WTC11 (cell line): ENCODE data around the gene BACH2. TPM values are rescaled to one million over a fixed set of nuclear protein-coding genes. Genes with fewer than 3 reads are reported as not detected.

Experiments
- ATAC-seq: fragments of 200-7000 bp; cut with Tn5 transposase; 2 replicates; pipeline ENCODE4 v1.10.0; 2021; ENCODE audit warnings: mild to moderate bottlenecking, moderate library complexity
- CTCF ChIA-PET: fragments of 300-600 bp; sonication (Branson Sonifier 250); formaldehyde crosslinking; loops from one replicate; lab custom pipeline; 2021; ENCODE audit warnings: antibody characterized with exemption; lab: Charles Lee
- POLR2A ChIA-PET: fragments of 350-600 bp; sonication (Branson Sonifier 250); formaldehyde crosslinking; loops from one replicate; lab custom pipeline; 2021; ENCODE audit warnings: antibody characterized with exemption; lab: Charles Lee
- DNase-seq: peaks from one replicate; pipeline ENCODE4 v3.0.0; 2021; ENCODE audit warnings: low spot score
- H3K27ac Mint-ChIP-seq: 2 replicates; pipeline ENCODE4 v1.8.0; 2021; ENCODE audit warnings: mixed read lengths
- H3K27me3 Mint-ChIP-seq: 2 replicates; pipeline ENCODE4 v1.8.0; 2021; ENCODE audit warnings: low read depth, mild to moderate bottlenecking, moderate library complexity, mixed read lengths
- H3K36me3 Mint-ChIP-seq: 2 replicates; pipeline ENCODE4 v1.8.0; 2021; ENCODE audit warnings: mixed read lengths
- H3K4me1 Mint-ChIP-seq: 2 replicates; pipeline ENCODE4 v1.8.0; 2022; ENCODE audit warnings: mixed read lengths
- H3K4me3 Mint-ChIP-seq: 2 replicates; pipeline ENCODE4 v1.8.0; 2021; ENCODE audit warnings: mild to moderate bottlenecking, moderate library complexity, mixed read lengths
- H3K9me3 Mint-ChIP-seq: 2 replicates; pipeline ENCODE4 v1.8.0; 2021; ENCODE audit warnings: mixed read lengths
- AFF4 ChIP-seq: sonication (generic); formaldehyde crosslinking; IDR thresholded peaks from 2 replicates; pipeline ENCODE4 v1.8.1; 2023; ENCODE audit warnings: mild to moderate bottlenecking, missing genetic modification reagents, borderline replicate concordance
- ATF1 ChIP-seq: sonication (generic); formaldehyde crosslinking; IDR thresholded peaks from 2 replicates; pipeline ENCODE4 v1.8.1; 2023; ENCODE audit warnings: mild to moderate bottlenecking, moderate library complexity, missing genetic modification reagents
- CBFB ChIP-seq: sonication (generic); formaldehyde crosslinking; IDR thresholded peaks from 2 replicates; pipeline ENCODE4 v1.8.1; 2022; ENCODE audit warnings: mild to moderate bottlenecking, low read depth, missing genetic modification reagents
- CDX4 ChIP-seq: fragments of 250-450 bp; sonication (Bioruptor Pico); IDR thresholded peaks from 2 replicates; pipeline ENCODE4 v1.9.0; 2021; ENCODE audit warnings: moderate library complexity, mild to moderate bottlenecking, inconsistent platforms, borderline replicate concordance
- ELF4 ChIP-seq: sonication (generic); formaldehyde crosslinking; IDR thresholded peaks from 2 replicates; pipeline ENCODE4 v1.8.1; 2022; ENCODE audit warnings: low read depth, mild to moderate bottlenecking, moderate library complexity, missing genetic modification reagents
- FOXJ3 ChIP-seq: sonication (generic); formaldehyde crosslinking; IDR thresholded peaks from 2 replicates; pipeline ENCODE4 v1.9.0; 2021; ENCODE audit warnings: missing genetic modification reagents, mild to moderate bottlenecking, borderline replicate concordance
- FOXP4 ChIP-seq: sonication (generic); formaldehyde crosslinking; IDR thresholded peaks from 2 replicates; pipeline ENCODE4 v1.8.0; 2022; ENCODE audit warnings: mild to moderate bottlenecking, missing genetic modification reagents
- HMGA2 ChIP-seq: fragments of 250-450 bp; sonication (Bioruptor Pico); IDR thresholded peaks from 2 replicates; pipeline ENCODE4 v1.4.0; 2021; ENCODE audit warnings: mild to moderate bottlenecking, moderate library complexity
- JUN ChIP-seq: sonication (generic); formaldehyde crosslinking; IDR thresholded peaks from 2 replicates; pipeline ENCODE4 v1.8.0; 2023; ENCODE audit warnings: mild to moderate bottlenecking, missing genetic modification reagents
- MAX ChIP-seq: sonication (generic); formaldehyde crosslinking; IDR thresholded peaks from 2 replicates; pipeline ENCODE4 v1.8.0; 2022; ENCODE audit warnings: mild to moderate bottlenecking, missing genetic modification reagents
- NR1H2 ChIP-seq: sonication (generic); formaldehyde crosslinking; IDR thresholded peaks from 2 replicates; pipeline ENCODE4 v1.9.0; 2021; ENCODE audit warnings: mild to moderate bottlenecking, moderate library complexity, missing genetic modification reagents
- NR2C2 ChIP-seq: sonication (generic); formaldehyde crosslinking; IDR thresholded peaks from 2 replicates; pipeline ENCODE4 v1.8.0; 2022; ENCODE audit warnings: mild to moderate bottlenecking, missing genetic modification reagents
- SMAD3 ChIP-seq: sonication (generic); formaldehyde crosslinking; IDR thresholded peaks from 2 replicates; pipeline ENCODE4 v1.8.0; 2022; ENCODE audit warnings: missing genetic modification reagents, mild to moderate bottlenecking, borderline replicate concordance
- ZNF263 ChIP-seq: sonication (generic); formaldehyde crosslinking; IDR thresholded peaks from 2 replicates; pipeline ENCODE4 v1.8.1; 2022; ENCODE audit warnings: low read depth, mild to moderate bottlenecking, moderate library complexity, missing genetic modification reagents
- ZNF317 ChIP-seq: sonication (generic); formaldehyde crosslinking; IDR thresholded peaks from 2 replicates; pipeline ENCODE4 v1.8.1; 2023; ENCODE audit warnings: low read depth, mild to moderate bottlenecking, moderate library complexity, missing genetic modification reagents, borderline replicate concordance
- ZNF671 ChIP-seq: fragments of 250-450 bp; sonication (Bioruptor Pico); IDR thresholded peaks from 2 replicates; pipeline ENCODE4 v1.8.0; 2021; ENCODE audit warnings: mild to moderate bottlenecking
- total RNA-seq: library from RNA; stranded (reverse); gene quantifications from 3 replicates; pipeline ENCODE4 v1.2.3, GENCODE V29; 2021
- TF ChIP-seq, protein P1 (sequence below): fragments of 250-450 bp; sonication (Bioruptor Pico); conservative IDR thresholded peaks from 2 replicates; pipeline ENCODE4 v1.9.0; 2021; ENCODE audit warnings: mild to moderate bottlenecking

The BACH2 gene
- total RNA-seq, 1 experiment from 2014 or later, result 5.9 TPM

- no peak for TF ChIP-seq AFF4
- no peak for TF ChIP-seq CDX4
- TF ChIP-seq HMGA2 (CRISPR knock-in tag), result no peak
- TF ChIP-seq SMAD3 (CRISPR knock-in tag), result no peak
- no peak for TF ChIP-seq JUN (CRISPR knock-in tag)
- TF ChIP-seq ELF4 (CRISPR knock-in tag), result no peak
- TF ChIP-seq ZNF263, result no peak
- no peak for TF ChIP-seq FOXJ3 (CRISPR knock-in tag)
- no peak for TF ChIP-seq MAX (CRISPR knock-in tag)
- no peak for TF ChIP-seq ZNF671 (CRISPR knock-in tag)
- TF ChIP-seq ATF1 (CRISPR knock-in tag), result no peak
- no peak for TF ChIP-seq CBFB (CRISPR knock-in tag)
- TF ChIP-seq, all 79 proteins: peak for 0
These were observed 336.8 kb downstream of the BACH2 start (continued) for GRCh38 chr6:89959883-89960282.

DNA sequence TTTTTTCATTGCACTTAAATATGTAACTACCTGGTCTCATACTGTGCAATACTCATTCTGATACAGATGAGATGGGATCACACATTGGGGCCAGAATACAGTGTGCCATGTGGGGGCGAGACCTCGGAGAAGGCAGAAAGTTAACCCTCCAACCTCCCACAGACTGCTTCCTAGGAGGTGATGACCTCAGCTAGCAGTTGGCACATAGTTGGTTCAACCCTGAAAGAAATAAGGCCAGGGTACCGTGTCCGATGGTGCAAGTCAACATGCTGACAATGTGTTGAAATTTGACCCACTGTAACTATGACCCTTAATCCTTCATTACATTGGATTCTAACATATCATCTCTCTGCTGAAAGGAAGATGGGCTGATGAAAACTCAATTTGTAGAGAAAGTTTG lies 340.5 kb downstream of the BACH2 start:
- POLR2A ChIA-PET, result no interaction called here
- H3K27me3 Mint-ChIP-seq, result no peaks in the 10 kb centered on the region
- CTCF ChIA-PET, result interaction anchor here (2.4 kb wide), 1 partner anchor 16 kb away, joined by 12 read pairs; no protein-coding TSS in a partner anchor
- H3K27ac Mint-ChIP-seq, result no peak overlapping the region
- no peak for TF ChIP-seq ZNF671 (CRISPR knock-in tag)
- TF ChIP-seq NR1H2 (CRISPR knock-in tag), result no peak
- no peak for TF ChIP-seq FOXP4 (CRISPR knock-in tag)
- TF ChIP-seq, protein P1, sequence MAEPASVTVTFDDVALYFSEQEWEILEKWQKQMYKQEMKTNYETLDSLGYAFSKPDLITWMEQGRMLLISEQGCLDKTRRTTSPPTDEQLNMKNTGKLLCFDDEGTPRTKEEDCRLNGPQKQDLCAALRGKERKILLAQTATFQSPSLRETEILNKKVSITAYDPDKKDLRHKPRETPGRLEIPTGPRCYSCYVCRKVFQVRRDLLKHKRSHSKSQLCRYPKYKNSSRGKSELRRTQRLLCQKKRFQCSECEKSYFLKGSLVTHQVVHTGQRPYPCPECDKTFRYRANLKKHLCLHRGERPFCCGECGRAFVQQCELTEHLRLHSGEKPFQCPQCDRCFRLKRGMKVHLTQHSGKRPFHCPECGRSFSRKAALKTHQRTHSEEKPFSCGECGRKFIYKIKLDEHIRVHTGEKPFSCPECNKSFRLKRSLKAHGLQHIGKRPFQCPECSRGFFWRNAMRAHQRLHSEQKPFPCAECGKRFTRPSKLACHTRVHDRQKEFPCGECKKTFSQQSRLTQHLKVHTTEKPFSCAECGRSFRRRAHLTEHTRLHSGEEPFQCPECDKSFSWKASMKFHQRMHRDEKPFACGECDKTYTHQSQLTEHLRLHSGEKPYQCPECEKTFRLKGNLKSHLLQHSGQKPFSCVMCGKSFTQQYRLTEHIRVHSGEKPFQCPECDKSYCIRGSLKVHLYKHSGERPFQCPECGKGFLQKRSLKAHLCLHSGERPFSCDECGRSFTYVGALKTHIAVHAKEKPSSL, result no peak
- no peak for TF ChIP-seq HMGA2 (CRISPR knock-in tag)
- no peaks in the 10 kb centered on the region for H3K9me3 Mint-ChIP-seq
- H3K4me3 Mint-ChIP-seq, result no peak overlapping the region
- DNase-seq (no peak), ATAC-seq (no peak)
- no peaks in the 10 kb centered on the region for H3K36me3 Mint-ChIP-seq
- peaks cover 5% of the 10 kb centered on the region for H3K4me1 Mint-ChIP-seq

DNA sequence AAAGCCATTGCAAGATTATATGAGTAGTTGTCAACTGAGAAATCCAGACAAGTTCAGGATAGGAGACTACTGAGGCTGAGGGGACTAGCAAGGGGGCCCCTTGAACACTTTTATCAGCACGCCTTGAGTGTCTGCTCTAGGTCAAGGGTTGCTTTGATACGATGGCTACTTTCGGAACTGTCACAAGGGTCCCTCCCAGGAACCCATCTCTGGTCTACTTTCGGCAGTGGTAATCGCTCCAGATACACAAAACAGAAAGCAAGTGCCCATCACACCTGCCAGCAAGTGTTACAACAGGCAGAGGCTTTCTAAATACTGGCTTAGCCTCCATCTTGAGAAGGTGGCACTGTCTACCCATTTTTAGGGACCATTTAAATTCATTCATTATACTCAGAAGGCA lies 341.3 kb downstream of the BACH2 start:
- Mint-ChIP-seq H3K4me3 (no peak overlapping the region), H3K27ac (no peak overlapping the region), H3K36me3 (no peaks in the 10 kb centered on the region), H3K9me3 (no peaks in the 10 kb centered on the region), H3K27me3 (no peaks in the 10 kb centered on the region), H3K4me1 (peaks cover 6% of the 10 kb centered on the region)
- no peak for DNase-seq
- CTCF ChIA-PET, result interaction anchor here (2.4 kb wide), 1 partner anchor 15 kb away, joined by 12 read pairs; no protein-coding TSS in a partner anchor
- ATAC-seq, result no peak
- TF ChIP-seq NR2C2 (CRISPR knock-in tag) (no peak), ZNF317 (no peak)
- POLR2A ChIA-PET, result no interaction called here
